CD14-positive monocyte (primary cell): ENCODE results near the gene B3GLCT. TPM values are rescaled to one million over a fixed set of nuclear protein-coding genes. Genes with fewer than 3 reads are reported as not detected.

Experiments
- DNase-seq, 3 donors: peaks; one replicate each; pipeline ENCODE4 v3.0.0-alpha.2; 2011 to 2022
- H2AFZ ChIP-seq: 2 replicates; pipeline ENCODE4 v1.6.0; 2012; ENCODE audit warnings: mild to moderate bottlenecking, low read depth, low read length, inconsistent platforms; ENCODE audit not compliant: insufficient read depth, poor library complexity, severe bottlenecking
- H3K27ac ChIP-seq, 2 donors: 1 replicate in 1 of 2; 2 replicates in 1 of 2; pipeline ENCODE4 v1.5.1; 2012 to 2013; ENCODE audit warnings: low read length in 2 of 2, control low read depth in 1 of 2, inconsistent platforms in 1 of 2, low read depth in 1 of 2, mild to moderate bottlenecking in 1 of 2
- H3K27me3 ChIP-seq, 2 donors: one replicate each; pipeline versions ENCODE4 v1.6.0 to v1.6.1; 2011 to 2013; ENCODE audit warnings: low read length in 2 of 2; ENCODE audit not compliant: control insufficient read depth in 2 of 2, insufficient read depth in 2 of 2
- H3K36me3 ChIP-seq, 2 donors: replicated peaks in 1 of 2; 1 replicate in 1 of 2; 2 replicates in 1 of 2; pipeline versions ENCODE4 v1.5.1 to v1.6.1; 2012 to 2013; ENCODE audit warnings: low read length in 2 of 2, control low read depth in 1 of 2, inconsistent platforms in 1 of 2, mild to moderate bottlenecking in 1 of 2; ENCODE audit not compliant: insufficient read depth in 2 of 2, control insufficient read depth in 1 of 2
- H3K4me1 ChIP-seq, 2 donors: 1 replicate in 1 of 2; 2 replicates in 1 of 2; pipeline versions ENCODE4 v1.5.1 to v1.6.1; 2012 to 2013; ENCODE audit warnings: low read length in 2 of 2, control low read depth in 1 of 2, inconsistent platforms in 1 of 2, mild to moderate bottlenecking in 1 of 2, moderate library complexity in 1 of 2; ENCODE audit not compliant: insufficient read depth in 2 of 2, control insufficient read depth in 1 of 2
- H3K4me2 ChIP-seq: replicated peaks from 2 replicates; pipeline ENCODE3; 2012; ENCODE audit warnings: low read length, moderate library complexity, mild to moderate bottlenecking; ENCODE audit not compliant: poor library complexity, severe bottlenecking; ENCODE audit errors: extremely low read depth
- H3K4me3 ChIP-seq, 3 experiments: fragments of 200-600 bp in 1 of 3; sonication (generic) in 1 of 3; replicated peaks in 1 of 3; 1 replicate in 2 of 3; 2 replicates in 1 of 3; pipeline ENCODE4 v1.5.1; 2011 to 2013; ENCODE audit warnings: low read length in 3 of 3, mild to moderate bottlenecking in 3 of 3, control low read depth in 2 of 3, low read depth in 2 of 3, inconsistent platforms in 1 of 3, moderate library complexity in 1 of 3
- H3K79me2 ChIP-seq: 2 replicates; pipeline ENCODE4 v1.6.0; 2012; ENCODE audit warnings: mild to moderate bottlenecking, control low read depth, inconsistent platforms, low read length, moderate library complexity; ENCODE audit not compliant: insufficient read depth
- H3K9ac ChIP-seq: 2 replicates; pipeline ENCODE4 v1.6.0; 2017; ENCODE audit warnings: low read length, mild to moderate bottlenecking; ENCODE audit not compliant: insufficient read depth, poor library complexity, severe bottlenecking
- H3K9me3 ChIP-seq, 2 donors: replicated peaks in 1 of 2; 1 replicate in 1 of 2; 2 replicates in 1 of 2; pipeline versions ENCODE4 v1.5.1 to v1.6.1; 2012 to 2013; ENCODE audit warnings: low read length in 2 of 2, control low read depth in 1 of 2; ENCODE audit not compliant: control insufficient read depth in 1 of 2, insufficient read depth in 1 of 2
- H4K20me1 ChIP-seq: 2 replicates; pipeline ENCODE4 v1.6.0; 2012; ENCODE audit warnings: mild to moderate bottlenecking, low read length, control low read depth, moderate library complexity; ENCODE audit not compliant: insufficient read depth
- H3K27ac Mint-ChIP-seq, 7 donors: one replicate each; pipeline ENCODE4 v1.8.0; 2020; ENCODE audit warnings: mild to moderate bottlenecking in 7 of 7, mixed read lengths in 7 of 7, moderate library complexity in 6 of 7, inconsistent platforms in 2 of 7
- H3K27me3 Mint-ChIP-seq, 3 donors: one replicate each; pipeline ENCODE4 v1.8.0; 2021 to 2022; ENCODE audit warnings: low read depth in 3 of 3, mild to moderate bottlenecking in 3 of 3, mixed read lengths in 3 of 3, moderate library complexity in 3 of 3, inconsistent platforms in 1 of 3
- H3K36me3 Mint-ChIP-seq, 2 donors: one replicate each; pipeline ENCODE4 v1.8.0; 2020; ENCODE audit warnings: mixed read lengths in 2 of 2, inconsistent platforms in 1 of 2, mild to moderate bottlenecking in 1 of 2
- H3K4me1 Mint-ChIP-seq: one replicate; pipeline ENCODE4 v1.8.0; 2020; ENCODE audit warnings: mild to moderate bottlenecking, mixed read lengths
- H3K4me3 Mint-ChIP-seq, 2 donors: one replicate each; pipeline ENCODE4 v1.8.0; 2020; ENCODE audit warnings: mild to moderate bottlenecking in 2 of 2, mixed read lengths in 2 of 2, moderate library complexity in 1 of 2
- H3K9me3 Mint-ChIP-seq, 7 donors: one replicate each; pipeline ENCODE4 v1.8.0; 2020 to 2022; ENCODE audit warnings: mixed read lengths in 7 of 7, mild to moderate bottlenecking in 6 of 7, moderate library complexity in 6 of 7, inconsistent platforms in 2 of 7
- WGBS: methylation state at CpG from one replicate; pipeline ENCODE4 v1.1.5; 2013; ENCODE audit warnings: missing lambda C conversion rate; ENCODE audit not compliant: insufficient coverage; 5-methylcytosine and 5-hydroxymethylcytosine counted together
- intact Hi-C, 2 donors: fragments of 100-400 bp; cut with micrococcal nuclease; formaldehyde crosslinking; loops; one replicate each; pipeline versions ENCODE4 v1.15.0 to v1.15.1; 2023
- polyA plus RNA-seq, 3 donors: library from polyadenylated mRNA; depleted of rRNA in 1 of 3; unstranded in 2 of 3; stranded (reverse) in 1 of 3; fragments of 300-500 nt in 2 of 3; fragments of >200 nt in 1 of 3; fragmentation: Illumina TruSeq in 2 of 3; gene quantifications; 1 replicate in 2 of 3; 2 replicates in 1 of 3; pipeline ENCODE4 v1.2.3, GENCODE V29; 2012 to 2021
- TF ChIP-seq, protein P1 (sequence below): fragments of 200-600 bp; IDR thresholded peaks from one replicate; pipeline ENCODE4 v1.8.0; 2022; ENCODE audit warnings: antibody characterized with exemption, mild to moderate bottlenecking

Gene B3GLCT
- polyA plus RNA-seq, 3 donors: 0.63 to 2.0 (median 2.0) TPM

DNA sequence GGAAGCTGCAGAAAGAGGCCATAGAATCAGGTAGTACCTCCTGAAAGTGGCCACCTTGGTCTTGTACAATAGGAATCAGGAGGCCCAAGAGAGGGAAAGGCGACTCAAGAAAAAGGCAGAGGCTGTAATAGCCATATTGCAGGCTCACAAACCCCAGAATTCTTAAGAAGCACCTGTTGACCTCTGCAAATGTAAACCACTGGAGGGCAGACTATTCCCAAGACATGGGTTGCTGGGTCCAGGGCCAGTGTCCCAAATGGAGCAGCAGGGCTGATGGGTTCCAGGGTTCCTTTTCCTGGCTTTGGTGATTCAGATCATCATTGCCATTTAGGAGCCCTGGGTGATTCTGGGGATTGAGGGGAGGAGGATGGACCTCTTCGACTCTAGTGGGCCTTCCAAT is 167.6 kb downstream of the B3GLCT start:
- Histone ChIP-seq H3K9ac (no peak overlapping the region), H3K4me3 (no peak overlapping the region), H3K27ac (no peak overlapping the region), H3K9me3 (peaks cover 11 to 34% of the 10 kb centered on the region in 2 donors), H3K27me3 (no peaks in the 10 kb centered on the region), H3K79me2 (no peaks in the 10 kb centered on the region), H3K4me1 (no peaks in the 10 kb centered on the region), H2AFZ (no peak overlapping the region), H3K4me2 (no peak overlapping the region), H4K20me1 (no peaks in the 10 kb centered on the region), H3K36me3 (no peaks in the 10 kb centered on the region)
- WGBS: 83% methylated on average over 1 of the region's 2 CpGs
- intact Hi-C loops: no loop called here
- H3K27me3 Mint-ChIP-seq: peaks cover 0 to 2% (median 2%) of the 10 kb centered on the region in 3 donors
- TF ChIP-seq, protein P1, sequence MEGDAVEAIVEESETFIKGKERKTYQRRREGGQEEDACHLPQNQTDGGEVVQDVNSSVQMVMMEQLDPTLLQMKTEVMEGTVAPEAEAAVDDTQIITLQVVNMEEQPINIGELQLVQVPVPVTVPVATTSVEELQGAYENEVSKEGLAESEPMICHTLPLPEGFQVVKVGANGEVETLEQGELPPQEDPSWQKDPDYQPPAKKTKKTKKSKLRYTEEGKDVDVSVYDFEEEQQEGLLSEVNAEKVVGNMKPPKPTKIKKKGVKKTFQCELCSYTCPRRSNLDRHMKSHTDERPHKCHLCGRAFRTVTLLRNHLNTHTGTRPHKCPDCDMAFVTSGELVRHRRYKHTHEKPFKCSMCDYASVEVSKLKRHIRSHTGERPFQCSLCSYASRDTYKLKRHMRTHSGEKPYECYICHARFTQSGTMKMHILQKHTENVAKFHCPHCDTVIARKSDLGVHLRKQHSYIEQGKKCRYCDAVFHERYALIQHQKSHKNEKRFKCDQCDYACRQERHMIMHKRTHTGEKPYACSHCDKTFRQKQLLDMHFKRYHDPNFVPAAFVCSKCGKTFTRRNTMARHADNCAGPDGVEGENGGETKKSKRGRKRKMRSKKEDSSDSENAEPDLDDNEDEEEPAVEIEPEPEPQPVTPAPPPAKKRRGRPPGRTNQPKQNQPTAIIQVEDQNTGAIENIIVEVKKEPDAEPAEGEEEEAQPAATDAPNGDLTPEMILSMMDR: no peak
- no peak for DNase-seq
- H3K36me3 Mint-ChIP-seq: no peaks in the 10 kb centered on the region
- no peak overlapping the region for H3K27ac Mint-ChIP-seq
- H3K9me3 Mint-ChIP-seq: peaks cover 9 to 26% (median 15%) of the 10 kb centered on the region in 7 donors
- H3K4me1 Mint-ChIP-seq: no peaks in the 10 kb centered on the region
- no peak overlapping the region for H3K4me3 Mint-ChIP-seq

DNA sequence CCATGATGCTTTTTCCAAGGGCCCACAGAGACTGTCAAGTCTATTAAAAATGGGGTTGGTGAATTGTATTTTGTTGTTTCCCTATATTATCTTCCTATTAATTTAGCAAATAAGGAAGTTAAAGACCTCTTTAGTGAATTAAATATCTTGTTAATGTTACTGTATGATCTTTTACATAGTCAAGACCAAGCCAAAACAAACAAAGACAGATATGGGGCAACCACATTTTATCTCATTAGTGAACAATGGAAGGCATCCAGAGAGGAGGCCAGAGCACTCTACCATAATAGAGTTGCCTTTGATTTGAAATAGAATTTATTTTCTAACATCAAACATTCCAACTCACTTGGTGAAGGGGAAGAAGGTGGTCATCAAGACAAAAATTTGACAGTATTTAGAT is 169.4 kb downstream of the B3GLCT start:
- Mint-ChIP-seq H3K27me3 (peaks cover 0 to 2% (median 1%) of the 10 kb centered on the region in 3 donors), H3K36me3 (no peaks in the 10 kb centered on the region), H3K4me3 (no peak overlapping the region), H3K27ac (no peak overlapping the region), H3K4me1 (no peaks in the 10 kb centered on the region), H3K9me3 (peaks cover 9 to 29% (median 15%) of the 10 kb centered on the region in 7 donors)
- TF ChIP-seq, protein P1: no peak
- H3K79me2 ChIP-seq: no peaks in the 10 kb centered on the region
- peaks cover 11 to 34% of the 10 kb centered on the region in 2 donors for H3K9me3 ChIP-seq
- H3K4me3 ChIP-seq: no peak overlapping the region
- intact Hi-C loops: no loop called here
- no peak for DNase-seq
- no peak overlapping the region for H3K9ac ChIP-seq
- no peaks in the 10 kb centered on the region for H3K27me3 ChIP-seq
- H3K27ac ChIP-seq: no peak overlapping the region
- no peaks in the 10 kb centered on the region for H4K20me1 ChIP-seq
- no peaks in the 10 kb centered on the region for H3K36me3 ChIP-seq
- H2AFZ ChIP-seq: no peak overlapping the region
- H3K4me1 ChIP-seq: no peaks in the 10 kb centered on the region
- no peak overlapping the region for H3K4me2 ChIP-seq
